Right ventricle myocardium superior (tissue), 1 donor: Measurements from ENCODE around the gene DCAF12. TPM values are rescaled to one million over a fixed set of nuclear protein-coding genes. Genes with fewer than 3 reads are reported as not detected.
"Not testable (repeated sequence)": the region's sequence is repeated elsewhere in the genome, so short reads cannot be mapped to it uniquely, and the experiment has no call there.

ENCODE experiments used
- ATAC-seq: fragments of 200-7000 bp; cut with Tn5 transposase; one replicate; pipeline ENCODE4 v1.9.1; 2020; ENCODE audit warnings: mild to moderate bottlenecking; ENCODE audit not compliant: poor library complexity
- DNase-seq: peaks from one replicate; pipeline ENCODE4 v3.0.0-alpha.2; 2020
- intact Hi-C: fragments of 100-400 bp; cut with DNase I; formaldehyde crosslinking; loops from one replicate; pipeline ENCODE4 v1.11.2; 2022
- long read RNA-seq: library from polyadenylated mRNA; unstranded; transcript quantifications from one replicate; pipeline ENCODE4 v2.0.0, GENCODE V29; 2021
- total RNA-seq: library from RNA; stranded (reverse); fragmentation: NEBNext Ultra II Directional; extraction: Animal tissue kit (Norgen Biotek cat#: 25700); gene quantifications from one replicate; pipeline ENCODE4 v1.2.1, GENCODE V29; 2021
- donor health status: DM: no; HTN: yes; CAD: no; lungs with severe emphysema.

DCAF12 gene
- total RNA-seq, result 14.8 TPM
- long read RNA-seq, transcript DCAF12-201 (9 exons, 3,667 nt), result major isoform, 60 of 64 reads
- long read RNA-seq, partial matches to known transcripts, result 4 of 64 reads
- long read RNA-seq, other reads (novel, unspliced or antisense), result 0 of 64 reads

GRCh38 chr9:34126207-34127034 is at the start of gene DCAF12:
DCAF12 (minus strand) TSS chr9:34126698; CDS start chr9:34126431, 267 bp downstream.
- peak; percentile 99 for ATAC-seq
- DNase-seq, result peak; percentile 94
- intact Hi-C loops, result loop anchor here (10.0 kb wide), 1 partner anchor 248 kb away; the partner anchor contains the start of gene MYORG

GRCh38 chr9:34176089-34176488 is 49.6 kb upstream of the DCAF12 start:
- no peak for DNase-seq
- intact Hi-C loops, result no loop called here
- no peak for ATAC-seq

GRCh38 chr9:34171753-34172535 is 45.4 kb upstream of the DCAF12 start:
- peak; percentile 56 for DNase-seq
- ATAC-seq, result peak; percentile 25
- intact Hi-C loops, result no loop called here

GRCh38 chr9:34170237-34170991 is 43.9 kb upstream of the DCAF12 start:
- DNase-seq (no peak), ATAC-seq (peak; percentile 88)
- intact Hi-C loops, result no loop called here

GRCh38 chr9:34169125-34169524 is 42.6 kb upstream of the DCAF12 start:
- ATAC-seq (no peak), DNase-seq (no peak)
- intact Hi-C loops, result no loop called here

GRCh38 chr9:34163434-34163833 is 36.9 kb upstream of the DCAF12 start:
- intact Hi-C loops, result no loop called here
- ATAC-seq (no peak), DNase-seq (no peak)

- no peak for ATAC-seq
- DNase-seq, result no peak
- intact Hi-C loops, result no loop called here
These were observed 31.9 kb upstream of the DCAF12 start for GRCh38 chr9:34158362-34158869.

GRCh38 chr9:34157898-34158297 is 31.4 kb upstream of the DCAF12 start:
- ATAC-seq (no peak), DNase-seq (no peak)
- intact Hi-C loops, result no loop called here

GRCh38 chr9:34157318-34157717 is 30.8 kb upstream of the DCAF12 start:
- intact Hi-C loops, result no loop called here
- ATAC-seq, result no peak
- no peak for DNase-seq

- ATAC-seq (no peak), DNase-seq (no peak)
- intact Hi-C loops, result no loop called here
These were observed 27.6 kb upstream of the DCAF12 start for GRCh38 chr9:34154057-34154456.

GRCh38 chr9:34151398-34151797 is 24.9 kb upstream of the DCAF12 start:
- DNase-seq, result no peak
- ATAC-seq, result no peak
- intact Hi-C loops, result no loop called here

- intact Hi-C loops, result no loop called here
- DNase-seq, result no peak
- ATAC-seq, result no peak
These were observed 18.7 kb upstream of the DCAF12 start for GRCh38 chr9:34145165-34145564.

- intact Hi-C loops, result no loop called here
- no peak for DNase-seq
- ATAC-seq, result no peak
These were observed 16.6 kb upstream of the DCAF12 start for GRCh38 chr9:34143116-34143515.

- no peak for ATAC-seq
- intact Hi-C loops, result no loop called here
- no peak for DNase-seq
These were observed 14.4 kb upstream of the DCAF12 start for GRCh38 chr9:34140853-34141252.

GRCh38 chr9:34139477-34140146 is 13.1 kb upstream of the DCAF12 start:
- ATAC-seq (peak; percentile 98), DNase-seq (peak; percentile 61)
- intact Hi-C loops, result no loop called here

GRCh38 chr9:34138644-34139043 is 12.1 kb upstream of the DCAF12 start:
- intact Hi-C loops, DNase-seq, ATAC-seq: not testable (repeated sequence)

- DNase-seq (no peak), ATAC-seq (no peak)
- intact Hi-C loops, result no loop called here
These were observed 8.0 kb upstream of the DCAF12 start for GRCh38 chr9:34134521-34134920.

GRCh38 chr9:34133436-34133949 is 7.0 kb upstream of the DCAF12 start:
- ATAC-seq, result no peak
- intact Hi-C loops, result no loop called here
- no peak for DNase-seq
